Neuronal stem cell (in vitro differentiated cells): ENCODE measurements around the gene WDR62.
"Not testable (repeated sequence)": the region's sequence is repeated elsewhere in the genome, so short reads cannot be mapped to it uniquely, and the experiment has no call there.

Experiments used
- DNase-seq: peaks from one replicate; pipeline ENCODE4 v3.0.0-alpha.2; 2013; ENCODE audit warnings: low spot score
- H2AFZ ChIP-seq: one replicate; pipeline ENCODE4 v1.6.1; 2013; ENCODE audit warnings: mild to moderate bottlenecking, low read length, inconsistent platforms
- H2AK5ac ChIP-seq: 2 replicates; pipeline ENCODE4 v1.6.1; 2013; ENCODE audit warnings: low read depth, mild to moderate bottlenecking, inconsistent platforms, low read length, moderate library complexity, mixed read lengths
- H2BK120ac ChIP-seq: 2 replicates; pipeline ENCODE4 v1.6.1; 2013; ENCODE audit warnings: low read depth, mild to moderate bottlenecking, inconsistent platforms, low read length, moderate library complexity, mixed read lengths
- H2BK12ac ChIP-seq: one replicate; pipeline ENCODE4 v1.6.1; 2013; ENCODE audit warnings: low read length, inconsistent platforms
- H2BK15ac ChIP-seq: 2 replicates; pipeline ENCODE4 v1.6.1; 2013; ENCODE audit warnings: mild to moderate bottlenecking, low read length, inconsistent platforms, mixed read lengths
- H2BK5ac ChIP-seq: one replicate; pipeline ENCODE4 v1.6.1; 2013; ENCODE audit warnings: inconsistent platforms, mild to moderate bottlenecking, low read length, moderate library complexity
- H3K14ac ChIP-seq: one replicate; pipeline ENCODE4 v1.6.1; 2013; ENCODE audit warnings: low read length, inconsistent platforms
- H3K18ac ChIP-seq: 2 replicates; pipeline ENCODE4 v1.6.1; 2013; ENCODE audit warnings: low read length, inconsistent platforms
- H3K23ac ChIP-seq: 2 replicates; pipeline ENCODE4 v1.6.1; 2013; ENCODE audit warnings: low read depth, mild to moderate bottlenecking, mixed read lengths, low read length, inconsistent platforms; ENCODE audit not compliant: poor library complexity
- H3K27ac ChIP-seq: replicated peaks from 3 replicates; pipeline ENCODE4 v1.5.1; 2013; ENCODE audit warnings: low read length, inconsistent platforms
- H3K27me3 ChIP-seq, 3 experiments: 2 replicates each; pipeline ENCODE4 v1.6.1; 2013; ENCODE audit warnings: low read length in 3 of 3, mild to moderate bottlenecking in 2 of 3, inconsistent platforms in 1 of 3, low read depth in 1 of 3, mixed read lengths in 1 of 3, moderate library complexity in 1 of 3; ENCODE audit not compliant: control insufficient read depth in 3 of 3, insufficient read depth in 3 of 3
- H3K36me3 ChIP-seq, 2 donors: replicated peaks in 1 of 2; 2 replicates each; pipeline ENCODE4 v1.6.1; 2013; ENCODE audit warnings: low read length in 2 of 2; ENCODE audit not compliant: control insufficient read depth in 2 of 2, insufficient read depth in 2 of 2
- H3K4ac ChIP-seq: 2 replicates; pipeline ENCODE4 v1.6.1; 2013; ENCODE audit warnings: inconsistent platforms, mild to moderate bottlenecking, low read length, moderate library complexity
- H3K4me1 ChIP-seq, 2 donors: 1 replicate in 1 of 2; 2 replicates in 1 of 2; pipeline ENCODE4 v1.6.1; 2013; ENCODE audit warnings: low read length in 2 of 2, low read depth in 1 of 2; ENCODE audit not compliant: control insufficient read depth in 2 of 2, insufficient read depth in 1 of 2
- H3K4me2 ChIP-seq: one replicate; pipeline ENCODE4 v1.6.1; 2013; ENCODE audit warnings: mild to moderate bottlenecking, low read length, inconsistent platforms; ENCODE audit not compliant: insufficient read depth, poor library complexity, severe bottlenecking
- H3K4me3 ChIP-seq, 2 donors: 2 replicates each; pipeline ENCODE4 v1.5.1; 2013; ENCODE audit warnings: low read length in 2 of 2, mild to moderate bottlenecking in 2 of 2, inconsistent platforms in 1 of 2, moderate library complexity in 1 of 2
- H3K79me1 ChIP-seq: one replicate; pipeline ENCODE4 v1.6.1; 2013; ENCODE audit warnings: low read depth, mild to moderate bottlenecking, inconsistent platforms, low read length, moderate library complexity
- H3K9ac ChIP-seq: one replicate; pipeline ENCODE4 v1.6.1; 2013; ENCODE audit warnings: mild to moderate bottlenecking, low read depth, low read length, inconsistent platforms; ENCODE audit not compliant: poor library complexity
- H3K9me3 ChIP-seq, 2 donors: replicated peaks in 1 of 2; 2 replicates each; pipeline versions ENCODE3 to v1.6.1; 2013; ENCODE audit warnings: low read length in 2 of 2, mild to moderate bottlenecking in 2 of 2, inconsistent platforms in 1 of 2, low read depth in 1 of 2, mixed read lengths in 1 of 2, moderate library complexity in 1 of 2; ENCODE audit not compliant: control insufficient read depth in 2 of 2, insufficient read depth in 1 of 2
- H4K8ac ChIP-seq: one replicate; pipeline ENCODE4 v1.6.1; 2013; ENCODE audit warnings: low read depth, mild to moderate bottlenecking, inconsistent platforms, low read length, moderate library complexity
- H4K91ac ChIP-seq: one replicate; pipeline ENCODE4 v1.6.1; 2013; ENCODE audit warnings: low read length, low read depth, mild to moderate bottlenecking, inconsistent platforms; ENCODE audit not compliant: poor library complexity
- WGBS, 2 donors: extraction: QIAGEN DNeasy Blood & Tissue Kit; methylation state at CpG; one replicate each; pipeline ENCODE4 v1.1.7; 2013; ENCODE audit warnings: missing lambda C conversion rate in 2 of 2, mixed read lengths in 1 of 2; ENCODE audit not compliant: insufficient read length in 2 of 2, insufficient replicate concordance in 1 of 2; ENCODE audit errors: extremely low coverage in 2 of 2; 5-methylcytosine and 5-hydroxymethylcytosine counted together

WDR62 gene

DNA sequence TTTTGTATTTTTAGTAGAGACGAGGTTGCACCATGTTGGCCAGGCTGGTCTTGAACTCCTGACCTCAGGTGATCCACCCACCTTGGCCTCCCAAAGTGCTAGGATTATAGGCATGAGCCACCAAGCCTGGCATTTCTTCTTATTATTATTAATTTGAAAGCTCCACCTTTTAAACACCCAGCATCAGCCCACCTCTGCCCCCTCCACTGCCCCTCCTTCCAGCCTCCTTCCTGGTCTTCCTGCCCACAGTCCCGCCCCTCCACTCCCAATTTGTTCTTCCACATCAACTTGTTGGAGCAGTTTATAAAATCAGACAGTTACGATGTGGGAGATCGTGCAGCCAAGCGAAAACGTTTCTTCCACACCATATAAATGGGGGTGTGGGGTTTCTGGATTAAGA, 14.2 kb upstream of the WDR62 start:
- H3K23ac ChIP-seq = no peak overlapping the region
- no peak overlapping the region for H2BK120ac ChIP-seq
- H3K27ac ChIP-seq = no peak overlapping the region
- H3K14ac ChIP-seq = no peak overlapping the region
- no peak overlapping the region for H3K4ac ChIP-seq
- H3K9me3 ChIP-seq = no peaks in the 10 kb centered on the region
- H3K79me1 ChIP-seq = peaks cover 2% of the 10 kb centered on the region
- no peak overlapping the region for H2BK5ac ChIP-seq
- peaks cover 0 to 12% of the 10 kb centered on the region in 2 donors for H3K36me3 ChIP-seq
- H3K18ac ChIP-seq = no peak overlapping the region
- H3K9ac ChIP-seq = no peak overlapping the region
- no peak overlapping the region for H2BK15ac ChIP-seq
- no peak overlapping the region for H2BK12ac ChIP-seq
- H4K91ac ChIP-seq = no peak overlapping the region
- H2AFZ ChIP-seq = no peak overlapping the region
- H3K4me2 ChIP-seq = no peak overlapping the region
- H4K8ac ChIP-seq = no peak overlapping the region
- no CpG with 5 or more reads among the region's 6 CpGs for WGBS, 2 donors
- no peak for DNase-seq
- no peak overlapping the region for H3K4me3 ChIP-seq
- H3K27me3 ChIP-seq = no peaks in the 10 kb centered on the region
- H2AK5ac ChIP-seq = no peak overlapping the region
- peaks cover 0 to 3% of the 10 kb centered on the region in 2 donors for H3K4me1 ChIP-seq

DNA sequence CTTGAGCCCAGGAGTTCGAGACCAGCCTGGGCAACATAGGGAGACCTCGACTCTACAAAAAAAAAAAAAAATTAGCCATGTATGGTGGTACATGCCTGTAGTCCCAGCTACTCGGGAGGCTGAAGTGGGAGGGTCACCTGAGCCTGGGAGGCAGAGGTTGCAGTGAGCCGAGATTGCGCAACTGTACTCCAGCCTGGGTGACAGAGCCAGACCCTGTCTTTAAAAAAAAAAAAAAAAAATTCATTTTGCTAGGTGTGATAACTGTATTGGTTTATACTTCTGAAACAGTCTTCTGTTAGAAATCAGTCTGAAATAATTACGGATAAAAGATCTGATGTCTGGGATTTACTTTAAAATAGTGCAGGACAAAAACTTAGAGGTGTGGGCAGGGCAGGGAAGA, 13.6 kb upstream of the WDR62 start:
- H2BK15ac ChIP-seq, H2BK120ac ChIP-seq, H3K4me3 ChIP-seq, H2BK5ac ChIP-seq, H3K79me1 ChIP-seq, H2BK12ac ChIP-seq, H2AFZ ChIP-seq, H2AK5ac ChIP-seq, H4K91ac ChIP-seq, H4K8ac ChIP-seq, DNase-seq, H3K4me2 ChIP-seq, H3K9me3 ChIP-seq, H3K4me1 ChIP-seq, H3K23ac ChIP-seq, H3K27me3 ChIP-seq, H3K9ac ChIP-seq, H3K27ac ChIP-seq, H3K4ac ChIP-seq, H3K18ac ChIP-seq, H3K14ac ChIP-seq: not testable (repeated sequence)
- peaks cover 0 to 16% of the 10 kb centered on the region in 2 donors for H3K36me3 ChIP-seq
- no CpG with 5 or more reads among the region's 6 CpGs for WGBS, 2 donors

DNA sequence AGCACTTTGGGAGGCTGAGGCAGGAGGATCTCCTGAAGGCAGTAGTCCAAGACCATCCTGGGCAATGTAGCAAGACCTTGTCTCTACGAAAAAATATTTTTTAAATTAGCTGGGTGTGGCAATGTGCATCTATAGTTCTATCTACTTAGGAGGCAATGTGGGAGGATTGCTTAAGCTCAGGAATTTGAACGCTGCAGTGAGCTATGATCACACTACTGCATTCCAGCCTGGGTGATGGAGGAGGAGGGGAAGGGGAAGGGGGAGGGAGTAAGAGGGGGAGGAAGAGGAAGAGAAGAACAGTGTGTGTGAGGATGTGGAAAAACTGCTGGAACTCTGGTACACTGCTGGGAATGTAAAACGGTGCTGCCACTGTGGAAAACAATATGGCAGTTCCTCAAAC, 12.9 kb upstream of the WDR62 start:
- H2BK15ac ChIP-seq = no peak overlapping the region
- H3K23ac ChIP-seq = no peak overlapping the region
- H3K36me3 ChIP-seq = peaks cover 0 to 16% of the 10 kb centered on the region in 2 donors
- no peak overlapping the region for H2BK120ac ChIP-seq
- H3K18ac ChIP-seq = no peak overlapping the region
- no peak overlapping the region for H3K4ac ChIP-seq
- no peak for DNase-seq
- no peak overlapping the region for H3K4me3 ChIP-seq
- no peak overlapping the region for H2BK5ac ChIP-seq
- H2AK5ac ChIP-seq = no peak overlapping the region
- no peak overlapping the region for H3K14ac ChIP-seq
- H3K27me3 ChIP-seq = no peaks in the 10 kb centered on the region
- no peak overlapping the region for H2BK12ac ChIP-seq
- H3K27ac ChIP-seq = peak overlapping the region; percentile 9
- peaks cover 2% of the 10 kb centered on the region for H3K79me1 ChIP-seq
- H3K9ac ChIP-seq = no peak overlapping the region
- no peak overlapping the region for H3K4me2 ChIP-seq
- H4K8ac ChIP-seq = no peak overlapping the region
- H3K9me3 ChIP-seq = no peaks in the 10 kb centered on the region
- no peak overlapping the region for H2AFZ ChIP-seq
- peaks cover 0 to 3% of the 10 kb centered on the region in 2 donors for H3K4me1 ChIP-seq
- H4K91ac ChIP-seq = no peak overlapping the region
- no CpG with 5 or more reads among the region's 3 CpGs for WGBS, 2 donors

DNA sequence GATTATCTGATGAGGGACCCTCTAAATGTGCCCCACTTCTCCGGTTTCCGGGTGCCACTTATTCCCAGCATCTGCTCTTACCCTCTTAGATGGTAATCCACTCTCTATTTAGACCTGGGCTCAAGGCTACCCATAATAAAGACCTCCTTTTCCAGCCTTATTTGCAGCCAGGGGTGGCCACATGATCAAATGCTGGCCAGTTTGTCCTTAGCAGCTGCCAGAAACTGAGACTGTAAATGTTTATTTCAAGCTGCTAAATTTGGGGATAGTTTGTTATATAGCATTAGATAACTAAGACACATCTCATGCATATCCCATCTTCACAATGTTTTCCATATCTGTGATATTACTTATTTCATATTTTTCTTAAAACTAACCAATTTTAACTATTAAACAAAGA, 10.7 kb upstream of the WDR62 start:
- no peak overlapping the region for H3K4me3 ChIP-seq
- H3K79me1 ChIP-seq = peaks cover 2% of the 10 kb centered on the region
- no peak overlapping the region for H3K4me2 ChIP-seq
- H3K27ac ChIP-seq = no peak overlapping the region
- peaks cover 0 to 10% of the 10 kb centered on the region in 2 donors for H3K36me3 ChIP-seq
- H3K9me3 ChIP-seq = no peaks in the 10 kb centered on the region
- H4K8ac ChIP-seq = no peak overlapping the region
- H4K91ac ChIP-seq = no peak overlapping the region
- no peak overlapping the region for H2AK5ac ChIP-seq
- H2BK12ac ChIP-seq = no peak overlapping the region
- no peak overlapping the region for H2BK120ac ChIP-seq
- no peak overlapping the region for H3K18ac ChIP-seq
- no peaks in the 10 kb centered on the region for H3K27me3 ChIP-seq
- H3K4ac ChIP-seq = no peak overlapping the region
- no peak for DNase-seq
- no peak overlapping the region for H2AFZ ChIP-seq
- H2BK15ac ChIP-seq = no peak overlapping the region
- peaks cover 0 to 3% of the 10 kb centered on the region in 2 donors for H3K4me1 ChIP-seq
- no peak overlapping the region for H2BK5ac ChIP-seq
- H3K23ac ChIP-seq = no peak overlapping the region
- WGBS, 2 donors = no CpG with 5 or more reads among the region's 2 CpGs
- H3K9ac ChIP-seq = no peak overlapping the region
- no peak overlapping the region for H3K14ac ChIP-seq
